Gastroesophageal sphincter (tissue), 4 donors: ENCODE data around the gene EIF3M. TPM values are rescaled to one million over a fixed set of nuclear protein-coding genes. Genes with fewer than 3 reads are reported as not detected.

Experiments
- ATAC-seq: fragments of 150-250 bp; one replicate; pipeline ENCODE4 v1.9.1; 2016; ENCODE audit warnings: mild to moderate bottlenecking, moderate library complexity
- H3K27ac ChIP-seq, 4 donors: fragments of 200-600 bp; sonication (generic) in 3 of 4; 1 replicate in 3 of 4; 2 replicates in 1 of 4; pipeline ENCODE4 v1.5.1; 2016 to 2019
- H3K27me3 ChIP-seq: fragments of 200-600 bp; sonication (generic); one replicate; pipeline ENCODE4 v1.5.1; 2019
- H3K36me3 ChIP-seq, 2 donors: fragments of 200-600 bp; sonication (generic); one replicate each; pipeline ENCODE4 v1.5.1; 2019; ENCODE audit warnings: control low read depth in 1 of 2
- H3K4me1 ChIP-seq, 3 donors: fragments of 200-600 bp; sonication (generic); 1 replicate in 2 of 3; 2 replicates in 1 of 3; pipeline ENCODE4 v1.5.1; 2016 to 2019; ENCODE audit warnings: control low read depth in 2 of 3
- H3K4me3 ChIP-seq, 2 donors: fragments of 200-600 bp; sonication (generic); one replicate each; pipeline ENCODE4 v1.5.1; 2019; ENCODE audit warnings: mild to moderate bottlenecking in 1 of 2, moderate library complexity in 1 of 2
- H3K9me3 ChIP-seq, 3 donors: fragments of 200-600 bp; sonication (generic); one replicate each; pipeline ENCODE4 v1.5.1; 2017 to 2019; ENCODE audit warnings: control low read depth in 2 of 3
- CTCF ChIP-seq, 4 experiments: fragments of 200-600 bp in 2 of 4; fragments of 450-650 bp in 2 of 4; sonication (generic) in 1 of 4; IDR thresholded peaks; one replicate each; pipeline ENCODE4 v1.5.1; 2017 to 2019; ENCODE audit warnings: antibody characterized with exemption in 4 of 4, mild to moderate bottlenecking in 2 of 4, moderate library complexity in 2 of 4
- EP300 ChIP-seq: sonication (generic); formaldehyde crosslinking; IDR thresholded peaks from one replicate; pipeline ENCODE4 v1.6.1; 2017; ENCODE audit warnings: antibody characterized with exemption, mild to moderate bottlenecking
- POLR2A ChIP-seq, 2 donors: fragments of 450-650 bp; IDR thresholded peaks; one replicate each; pipeline ENCODE4 v1.6.1; 2017; ENCODE audit warnings: antibody characterized with exemption in 2 of 2, mild to moderate bottlenecking in 2 of 2, moderate library complexity in 1 of 2
- POLR2AphosphoS5 ChIP-seq: sonication (generic); formaldehyde crosslinking; IDR thresholded peaks from one replicate; pipeline ENCODE4 v1.6.1; 2017; ENCODE audit warnings: antibody characterized with exemption
- WGBS, 2 donors: methylation state at CpG; one replicate each; pipeline ENCODE4 v1.1.5; 2018; ENCODE audit warnings: low coverage in 1 of 2; 5-methylcytosine and 5-hydroxymethylcytosine counted together
- total RNA-seq, 4 donors: library from RNA; depleted of rRNA; stranded (reverse); fragments of >200 nt; gene quantifications; one replicate each; pipeline ENCODE4 v1.1.0, GENCODE V29; 2016

EIF3M gene
- total RNA-seq, 4 donors from 2014 or later = 302 to 431 (median 403) TPM

DNA sequence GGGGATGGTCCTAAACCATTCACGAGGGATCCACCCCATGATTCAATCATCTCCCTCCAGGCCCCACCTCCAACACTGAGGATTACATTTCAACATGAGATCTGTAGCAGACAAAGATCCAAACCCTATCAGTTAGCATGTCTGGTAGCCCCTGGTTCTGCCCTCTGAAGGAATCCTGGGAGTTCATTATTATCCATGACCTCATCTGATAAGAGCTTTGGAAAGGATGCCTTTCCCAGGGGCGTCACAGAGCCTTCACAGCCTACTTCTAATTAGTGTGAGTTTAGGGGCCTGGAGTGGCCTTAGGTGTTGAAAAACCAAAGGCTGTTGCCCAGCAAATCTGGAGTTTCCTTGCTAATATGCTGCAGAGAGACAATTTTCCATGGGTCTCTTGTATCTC lies 8.6 kb upstream of the EIF3M start:
- H3K36me3 ChIP-seq = no peaks in the 10 kb centered on the region
- TF ChIP-seq POLR2A (IDR thresholded peaks at IDR 0.05) (no peak), CTCF (IDR thresholded peaks at IDR 0.05) (no peak), POLR2AphosphoS5 (no peak), EP300 (no peak)
- H3K27me3 ChIP-seq = peaks cover 22% of the 10 kb centered on the region
- no peaks in the 10 kb centered on the region for H3K9me3 ChIP-seq
- ATAC-seq = no peak
- H3K4me3 ChIP-seq = no peak overlapping the region
- H3K27ac ChIP-seq = no peak overlapping the region
- H3K4me1 ChIP-seq = no peaks in the 10 kb centered on the region
- WGBS, 2 donors = 37 to 64% methylated on average over 1 to 2 of the region's 2 CpGs

DNA sequence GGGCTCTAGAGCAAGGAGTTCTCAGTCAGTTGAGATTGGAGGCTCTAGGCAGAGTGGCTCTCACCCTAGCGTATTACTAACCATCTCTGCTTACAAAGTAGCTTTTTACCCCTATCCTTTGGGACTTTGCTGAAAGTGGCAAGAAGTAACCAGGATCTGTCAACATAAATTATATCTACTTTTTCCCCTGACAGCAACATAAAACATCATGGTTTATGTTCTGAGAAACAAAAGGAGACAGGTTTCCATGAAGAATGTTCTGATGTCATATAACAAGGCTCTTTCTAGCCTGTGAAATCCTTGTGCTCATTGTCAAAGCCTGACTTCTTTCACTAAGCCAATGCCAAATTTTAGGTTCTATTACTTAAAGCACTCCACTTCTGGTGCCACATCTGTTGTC lies 7.2 kb upstream of the EIF3M start:
- Histone ChIP-seq H3K36me3 (no peaks in the 10 kb centered on the region), H3K9me3 (no peaks in the 10 kb centered on the region), H3K27ac (no peak overlapping the region), H3K4me1 (no peaks in the 10 kb centered on the region), H3K27me3 (peaks cover 12% of the 10 kb centered on the region), H3K4me3 (no peak overlapping the region)
- no peak for ATAC-seq
- TF ChIP-seq POLR2AphosphoS5 (no peak), EP300 (no peak), CTCF (IDR thresholded peaks at IDR 0.05) (no peak)
- WGBS, 2 donors = 67 to 90% methylated on average over 1 of the region's 1 CpG

DNA sequence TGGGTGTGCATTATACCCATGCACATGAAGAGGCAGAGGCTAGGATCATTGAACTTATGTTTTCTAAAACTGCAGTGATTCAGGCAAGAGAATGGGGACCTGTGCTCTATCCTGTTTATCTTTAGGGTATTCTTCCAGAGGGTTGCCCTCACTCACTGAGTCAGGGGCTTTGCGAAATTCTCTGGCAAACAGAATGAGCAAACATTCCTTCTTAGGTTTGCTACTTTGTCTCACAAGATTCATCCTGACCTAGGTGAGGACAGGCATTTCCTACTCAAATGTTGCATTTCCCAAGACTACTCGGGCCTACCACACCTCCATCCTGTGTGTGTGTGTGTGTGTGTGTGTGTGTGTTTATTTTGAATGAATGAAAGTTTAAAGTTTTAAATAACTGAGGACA lies 2.7 kb upstream of the EIF3M start:
- no peaks in the 10 kb centered on the region for H3K36me3 ChIP-seq
- H3K4me1 ChIP-seq = peaks cover 6 to 15% (median 6%) of the 10 kb centered on the region in 3 donors
- TF ChIP-seq POLR2A (IDR thresholded peaks at IDR 0.05) (no peak), POLR2AphosphoS5 (no peak), EP300 (no peak)
- no peaks in the 10 kb centered on the region for H3K9me3 ChIP-seq
- peaks cover 4% of the 10 kb centered on the region for H3K27me3 ChIP-seq
- ATAC-seq = no peak
- 0 to 60% methylated on average over 1 to 2 of the region's 2 CpGs for WGBS, 2 donors
- no peak overlapping the region for H3K27ac ChIP-seq
- no peak overlapping the region for H3K4me3 ChIP-seq

DNA sequence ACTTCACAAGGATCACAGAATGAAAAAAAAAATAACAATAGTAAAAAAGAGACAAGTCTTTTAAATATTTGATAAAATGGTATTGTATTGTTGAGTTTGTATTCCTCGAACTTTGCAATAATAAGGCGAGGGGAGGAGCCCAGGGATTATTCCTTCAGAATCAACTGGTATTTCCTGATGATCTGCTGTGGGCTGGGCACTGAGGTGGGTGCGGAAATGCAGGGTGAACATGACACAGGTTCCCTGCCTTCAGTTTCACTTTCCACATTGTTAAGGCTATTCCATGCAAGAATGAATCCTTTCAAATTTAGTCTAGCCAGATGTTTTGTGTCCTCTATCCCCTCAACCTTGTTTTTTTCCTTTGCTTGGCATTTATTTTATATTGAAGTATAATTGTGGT lies 2.1 kb upstream of the EIF3M start:
- TF ChIP-seq CTCF (IDR thresholded peaks at IDR 0.05) = no peak
- TF ChIP-seq EP300 = no peak
- no peak for TF ChIP-seq POLR2AphosphoS5
- TF ChIP-seq POLR2A (IDR thresholded peaks at IDR 0.05) = no peak
- 63 to 82% methylated on average over 3 of the region's 3 CpGs for WGBS, 2 donors
- no peak for ATAC-seq

GRCh38 chr11:32584921-32585320 lies 1.3 kb downstream of the EIF3M start:
- ATAC-seq = no peak
- Histone ChIP-seq H3K4me3 (peak overlapping the region; percentile 85 to 89), H3K9me3 (no peaks in the 10 kb centered on the region), H3K27me3 (no peaks in the 10 kb centered on the region), H3K4me1 (peaks cover 6 to 28% (median 9%) of the 10 kb centered on the region in 3 donors), H3K27ac (peak overlapping the region in 1 of 4 donors; percentile 93), H3K36me3 (peaks cover 3 to 21% of the 10 kb centered on the region in 2 donors)
- 7% methylated on average over 7 of the region's 7 CpGs; no CpG with 5 or more reads in 1 of the 2 donors for WGBS, 2 donors
- TF ChIP-seq POLR2A (IDR thresholded peaks at IDR 0.05) = no peak
- no peak for TF ChIP-seq CTCF (IDR thresholded peaks at IDR 0.05)
- TF ChIP-seq POLR2AphosphoS5 = no peak
- no peak for TF ChIP-seq EP300

More for the DNA sequence above, 2.1 kb upstream of the EIF3M start:
- Histone ChIP-seq H3K27ac (no peak overlapping the region), H3K36me3 (no peaks in the 10 kb centered on the region), H3K9me3 (no peaks in the 10 kb centered on the region), H3K4me1 (peaks cover 6 to 21% (median 8%) of the 10 kb centered on the region in 3 donors), H3K27me3 (no peaks in the 10 kb centered on the region), H3K4me3 (no peak overlapping the region)
